Stomach smooth muscle (tissue), 2 donors: Measurements from ENCODE around the gene LRRC25.
"Not testable (repeated sequence)": the region's sequence is repeated elsewhere in the genome, so short reads cannot be mapped to it uniquely, and the experiment has no call there.

Experiments
- H3K27ac ChIP-seq: one replicate; pipeline ENCODE4 v1.7.0; 2013; ENCODE audit warnings: mild to moderate bottlenecking, low read length, inconsistent platforms
- H3K27me3 ChIP-seq, 2 donors: one replicate each; pipeline ENCODE4 v1.7.0; 2013; ENCODE audit warnings: low read length in 2 of 2; ENCODE audit not compliant: insufficient read depth in 2 of 2, control insufficient read depth in 1 of 2
- H3K36me3 ChIP-seq, 2 donors: one replicate each; pipeline ENCODE4 v1.7.0; 2013; ENCODE audit warnings: low read length in 2 of 2; ENCODE audit not compliant: control insufficient read depth in 2 of 2, insufficient read depth in 2 of 2
- H3K4me1 ChIP-seq: one replicate; pipeline ENCODE4 v1.7.0; 2013; ENCODE audit warnings: low read length; ENCODE audit not compliant: control insufficient read depth, insufficient read depth
- H3K4me3 ChIP-seq, 2 donors: one replicate each; pipeline ENCODE4 v1.7.0; 2013; ENCODE audit warnings: low read length in 2 of 2
- H3K9ac ChIP-seq, 2 donors: one replicate each; pipeline ENCODE4 v1.7.0; 2013; ENCODE audit warnings: low read length in 2 of 2, mild to moderate bottlenecking in 1 of 2
- H3K9me3 ChIP-seq, 2 donors: one replicate each; pipeline ENCODE4 v1.7.0; 2013; ENCODE audit warnings: low read length in 2 of 2; ENCODE audit not compliant: control insufficient read depth in 2 of 2
- donor health status: healthy.
- donor health status: Pancreatic carcinoma.

LRRC25 gene

DNA sequence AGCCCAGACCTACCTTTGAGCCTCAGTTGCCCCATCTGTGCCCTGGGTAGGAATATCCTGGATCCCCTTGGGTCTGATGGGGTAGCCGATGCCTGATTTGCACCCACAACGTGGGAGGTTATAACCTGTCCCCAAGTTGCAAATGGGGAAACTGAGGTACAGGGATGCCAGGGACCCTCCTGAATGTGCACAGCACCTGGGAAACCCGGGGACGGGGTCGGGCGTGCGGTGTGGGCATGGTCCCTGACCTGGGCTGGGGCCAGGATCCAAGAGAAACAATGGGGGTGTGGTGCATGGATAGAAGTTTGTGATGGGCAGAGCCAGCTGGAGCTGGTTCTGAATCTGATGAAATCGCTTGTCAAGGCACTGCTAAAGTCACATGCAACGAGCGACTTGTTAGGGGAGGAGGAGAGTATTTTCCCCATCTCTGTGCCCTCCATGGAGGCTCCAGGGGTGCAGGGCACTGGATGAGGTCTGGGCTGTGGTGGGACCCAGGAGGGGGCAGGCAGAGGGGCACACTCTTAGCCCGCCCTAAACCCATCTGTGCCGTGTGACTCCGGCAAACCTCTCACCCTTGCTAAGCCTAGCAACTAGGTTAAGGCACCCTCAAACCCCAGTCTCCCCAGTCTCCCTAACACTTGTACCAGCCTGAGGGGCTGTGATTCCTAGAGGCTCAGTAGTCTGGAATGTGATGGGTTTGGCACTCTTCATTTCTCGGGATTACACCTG is 10.7 kb downstream of the LRRC25 start:
- peaks cover 12 to 35% of the 10 kb centered on the region in 2 donors for H3K27me3 ChIP-seq
- peak overlapping the region in 1 of 2 donors; percentile 15 for H3K4me3 ChIP-seq
- no peaks in the 10 kb centered on the region for H3K9me3 ChIP-seq
- H3K36me3 ChIP-seq, result no peaks in the 10 kb centered on the region
- H3K4me1 ChIP-seq, result peaks cover 12% of the 10 kb centered on the region
- H3K9ac ChIP-seq, result no peak overlapping the region
- H3K27ac ChIP-seq, result no peak overlapping the region

DNA sequence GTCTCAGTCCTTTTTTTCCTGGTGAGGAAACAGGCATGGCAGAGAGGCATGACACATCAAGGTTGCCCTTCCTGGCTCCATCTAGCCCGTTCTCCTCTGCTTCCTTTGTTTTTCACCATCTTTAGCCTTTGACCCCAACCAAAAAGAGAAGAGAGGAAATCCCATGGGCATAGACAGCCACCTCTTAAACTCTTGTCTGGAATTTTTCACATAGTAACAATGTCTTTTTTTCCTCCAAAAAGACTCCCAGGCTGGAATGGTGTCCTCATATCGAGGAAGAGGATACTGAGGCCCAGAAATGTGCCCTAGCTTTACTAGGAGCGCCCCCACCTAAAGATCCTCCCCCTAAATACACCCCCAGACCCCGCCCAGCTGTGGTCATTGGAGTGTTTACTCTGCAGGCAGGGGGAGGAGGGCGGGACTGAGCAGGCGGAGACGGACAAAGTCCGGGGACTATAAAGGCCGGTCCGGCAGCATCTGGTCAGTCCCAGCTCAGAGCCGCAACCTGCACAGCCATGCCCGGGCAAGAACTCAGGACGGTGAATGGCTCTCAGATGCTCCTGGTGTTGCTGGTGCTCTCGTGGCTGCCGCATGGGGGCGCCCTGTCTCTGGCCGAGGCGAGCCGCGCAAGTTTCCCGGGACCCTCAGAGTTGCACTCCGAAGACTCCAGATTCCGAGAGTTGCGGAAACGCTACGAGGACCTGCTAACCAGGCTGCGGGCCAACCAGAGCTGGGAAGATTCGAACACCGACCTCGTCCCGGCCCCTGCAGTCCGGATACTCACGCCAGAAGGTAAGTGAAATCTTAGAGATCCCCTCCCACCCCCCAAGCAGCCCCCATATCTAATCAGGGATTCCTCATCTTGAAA is 11.5 kb downstream of the LRRC25 start, which contains the start of gene GDF15:
TSS of gene GDF15 (plus strand) at position 484 of the 868 bp plus-strand sequence. CDS start at position 516, 32 bp downstream.
- H3K4me1 ChIP-seq, result peaks cover 12% of the 10 kb centered on the region
- no peaks in the 10 kb centered on the region for H3K9me3 ChIP-seq
- peak within 1 kb of the TSS in 1 of 2 donors; percentile 15 for H3K4me3 ChIP-seq
- no peak within 1 kb of the TSS for H3K9ac ChIP-seq
- no peak within 1 kb of the TSS for H3K27ac ChIP-seq
- H3K27me3 ChIP-seq, result peaks cover 12 to 35% of the 10 kb centered on the region in 2 donors
- no peaks in the 10 kb centered on the region for H3K36me3 ChIP-seq

DNA sequence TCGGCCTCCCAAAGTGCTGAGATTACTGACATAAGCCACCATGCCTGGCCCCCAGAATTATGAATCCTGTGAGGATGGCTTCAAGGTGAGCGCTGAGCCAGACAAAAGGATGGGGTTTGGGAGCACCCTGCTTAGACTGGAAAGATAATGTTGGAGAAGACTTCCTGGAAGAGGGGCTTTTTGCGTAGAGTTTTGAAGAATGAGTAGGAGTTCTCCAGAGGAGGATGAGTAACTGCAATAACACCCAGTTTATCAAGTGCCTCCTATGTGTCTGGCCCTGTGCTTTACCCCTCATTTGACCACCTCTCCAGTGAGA is 12.1 kb downstream of the LRRC25 start:
- H3K9me3 ChIP-seq, result no peaks in the 10 kb centered on the region
- no peak overlapping the region for H3K9ac ChIP-seq
- no peaks in the 10 kb centered on the region for H3K36me3 ChIP-seq
- peaks cover 13 to 35% of the 10 kb centered on the region in 2 donors for H3K27me3 ChIP-seq
- H3K4me1 ChIP-seq, result peaks cover 15% of the 10 kb centered on the region
- no peak overlapping the region for H3K4me3 ChIP-seq
- no peak overlapping the region for H3K27ac ChIP-seq

DNA sequence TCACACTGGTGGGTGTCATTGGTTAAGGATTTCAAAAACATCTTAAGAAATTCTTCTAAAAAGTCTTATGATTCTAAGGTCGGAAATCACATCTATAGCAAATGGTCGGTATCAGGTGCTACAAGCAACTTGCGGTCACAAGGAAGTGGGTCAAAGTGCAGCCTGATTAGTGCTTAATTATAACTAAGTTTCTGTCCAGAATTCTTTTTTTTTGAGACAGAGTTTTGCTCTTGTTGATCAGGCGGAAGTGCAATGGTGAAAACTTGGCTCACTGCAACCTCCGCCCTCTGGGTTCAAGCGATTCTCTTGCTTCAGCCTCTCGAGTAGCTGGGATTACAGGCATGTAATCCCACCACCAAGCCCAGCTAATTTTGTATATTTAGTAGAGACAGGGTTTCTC is 12.6 kb downstream of the LRRC25 start:
- peaks cover 14 to 35% of the 10 kb centered on the region in 2 donors for H3K27me3 ChIP-seq
- H3K4me1 ChIP-seq, result peaks cover 17% of the 10 kb centered on the region
- no peak overlapping the region for H3K9ac ChIP-seq
- no peaks in the 10 kb centered on the region for H3K9me3 ChIP-seq
- no peak overlapping the region for H3K27ac ChIP-seq
- no peak overlapping the region for H3K4me3 ChIP-seq
- H3K36me3 ChIP-seq, result no peaks in the 10 kb centered on the region

DNA sequence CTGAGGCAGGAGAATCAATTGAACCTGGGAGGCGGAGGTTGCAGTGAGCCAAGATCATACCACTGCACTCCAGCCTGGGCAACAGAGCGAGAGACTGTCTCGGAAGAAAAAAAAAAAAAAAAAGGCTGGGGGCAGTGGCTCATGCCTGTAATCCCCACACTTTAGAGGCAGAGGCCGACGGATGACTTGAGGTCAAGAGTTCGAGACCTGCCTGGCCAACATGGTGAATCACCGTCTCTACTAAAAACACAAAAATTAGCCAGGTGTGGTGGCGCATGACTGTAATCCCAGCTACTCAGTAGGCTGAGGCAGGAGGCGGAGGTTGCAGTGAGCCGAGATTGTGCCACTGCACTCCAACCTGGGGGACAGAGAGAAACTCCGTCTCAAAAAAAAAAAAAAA is 13.8 kb downstream of the LRRC25 start:
- not testable (repeated sequence) for H3K36me3 ChIP-seq, H3K9ac ChIP-seq, H3K27ac ChIP-seq, H3K4me3 ChIP-seq, H3K9me3 ChIP-seq
- Histone ChIP-seq H3K27me3 (peaks cover 14 to 35% of the 10 kb centered on the region in 2 donors), H3K4me1 (peaks cover 16% of the 10 kb centered on the region)

DNA sequence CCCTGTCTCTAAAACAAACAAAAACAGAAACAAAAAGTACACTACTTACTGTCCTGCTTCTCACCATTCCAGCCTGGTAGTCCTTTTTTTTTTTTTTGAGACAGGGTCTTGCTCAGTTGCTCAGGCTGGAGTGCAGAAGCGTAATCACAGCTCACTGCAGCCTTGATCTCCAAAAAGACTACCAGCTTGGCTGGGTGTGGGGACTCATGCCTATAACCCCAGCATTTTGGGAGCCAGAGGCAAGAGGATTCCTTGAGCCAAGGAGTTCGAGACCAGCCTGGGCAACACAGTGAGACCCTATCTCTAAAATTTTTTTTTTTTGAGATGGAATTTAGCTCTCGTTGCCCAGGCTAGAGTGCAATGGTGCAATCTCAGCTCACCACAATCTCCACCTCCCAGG is 16.6 kb downstream of the LRRC25 start:
- no peak overlapping the region for H3K27ac ChIP-seq

DNA sequence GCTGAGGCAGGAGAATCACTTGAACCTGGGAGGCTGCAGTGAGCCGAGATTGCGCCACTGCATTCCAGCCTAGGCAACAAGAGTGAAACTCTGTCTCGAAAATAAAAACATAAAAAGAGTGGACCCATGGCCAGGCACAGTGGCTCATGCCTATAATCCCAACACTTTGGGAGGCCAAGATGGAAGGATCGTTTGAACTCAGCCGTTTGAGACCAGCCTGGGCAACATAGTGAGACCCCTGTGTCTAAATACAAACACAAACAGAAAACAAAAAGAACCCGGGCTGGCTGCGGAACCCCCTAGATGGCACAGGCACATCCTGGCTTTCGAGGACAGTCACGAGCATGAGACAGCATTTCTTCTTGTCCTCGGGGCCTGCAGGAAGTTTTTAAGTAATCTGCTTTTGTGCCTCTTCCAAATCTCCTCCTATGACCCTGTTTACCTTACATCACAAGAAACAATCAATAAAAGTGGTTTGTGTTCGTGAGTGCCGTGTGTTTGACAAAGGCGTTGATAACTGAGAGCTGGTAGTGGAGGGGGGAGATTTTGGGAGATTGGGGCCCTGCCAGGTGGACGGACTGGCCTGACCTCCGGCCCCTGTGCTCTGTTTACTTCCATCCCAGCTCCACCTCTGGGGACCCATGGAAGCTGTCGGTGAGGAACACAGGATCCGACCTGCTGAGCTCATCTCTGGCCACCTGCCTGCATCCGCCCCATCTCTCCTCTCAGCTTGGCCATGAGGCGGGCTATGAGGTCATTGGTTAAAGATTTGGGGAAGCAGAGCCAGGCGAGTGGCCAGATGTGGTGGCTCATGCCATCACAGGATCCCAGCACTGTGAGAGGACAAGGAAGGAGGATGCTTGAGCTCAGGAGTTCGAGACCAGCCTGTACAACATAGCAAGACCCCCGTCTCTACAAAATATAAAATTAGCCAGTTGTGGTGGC is 17.3 kb downstream of the LRRC25 start:
- Histone ChIP-seq H3K27ac (no peak overlapping the region), H3K4me1 (peaks cover 5% of the 10 kb centered on the region), H3K36me3 (no peaks in the 10 kb centered on the region), H3K9me3 (no peaks in the 10 kb centered on the region), H3K27me3 (peaks cover 8 to 16% of the 10 kb centered on the region in 2 donors), H3K4me3 (no peak overlapping the region), H3K9ac (no peak overlapping the region)

More for the DNA sequence above, 16.6 kb downstream of the LRRC25 start:
- Histone ChIP-seq H3K4me3 (no peak overlapping the region), H3K36me3 (no peaks in the 10 kb centered on the region), H3K27me3 (peaks cover 14 to 21% of the 10 kb centered on the region in 2 donors), H3K9ac (no peak overlapping the region), H3K4me1 (peaks cover 7% of the 10 kb centered on the region), H3K9me3 (no peaks in the 10 kb centered on the region)

DNA sequence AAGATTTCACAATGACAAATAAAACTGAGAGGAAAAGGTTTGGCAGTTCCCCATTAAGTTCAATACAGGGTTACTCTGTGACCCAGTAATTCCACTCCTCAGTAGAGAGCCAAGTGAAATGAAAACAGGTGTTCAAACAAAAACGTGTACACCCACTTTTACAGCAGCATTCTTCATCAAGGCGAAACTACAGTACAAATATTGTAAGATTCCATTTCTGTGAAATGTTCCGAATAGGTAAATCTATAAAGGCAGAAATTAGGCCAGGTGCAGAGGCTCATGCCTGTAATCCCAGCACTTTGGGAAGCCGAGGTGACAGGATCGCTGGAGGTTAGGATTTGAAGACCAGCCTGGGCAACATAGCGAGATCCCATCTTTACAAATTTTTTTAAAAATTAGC is 20.4 kb downstream of the LRRC25 start:
- no peak overlapping the region for H3K27ac ChIP-seq
- no peak overlapping the region for H3K4me3 ChIP-seq
- peaks cover 2% of the 10 kb centered on the region in 2 donors for H3K27me3 ChIP-seq
- H3K9me3 ChIP-seq, result no peaks in the 10 kb centered on the region
- H3K9ac ChIP-seq, result no peak overlapping the region
- H3K4me1 ChIP-seq, result peaks cover 19% of the 10 kb centered on the region
- H3K36me3 ChIP-seq, result no peaks in the 10 kb centered on the region

DNA sequence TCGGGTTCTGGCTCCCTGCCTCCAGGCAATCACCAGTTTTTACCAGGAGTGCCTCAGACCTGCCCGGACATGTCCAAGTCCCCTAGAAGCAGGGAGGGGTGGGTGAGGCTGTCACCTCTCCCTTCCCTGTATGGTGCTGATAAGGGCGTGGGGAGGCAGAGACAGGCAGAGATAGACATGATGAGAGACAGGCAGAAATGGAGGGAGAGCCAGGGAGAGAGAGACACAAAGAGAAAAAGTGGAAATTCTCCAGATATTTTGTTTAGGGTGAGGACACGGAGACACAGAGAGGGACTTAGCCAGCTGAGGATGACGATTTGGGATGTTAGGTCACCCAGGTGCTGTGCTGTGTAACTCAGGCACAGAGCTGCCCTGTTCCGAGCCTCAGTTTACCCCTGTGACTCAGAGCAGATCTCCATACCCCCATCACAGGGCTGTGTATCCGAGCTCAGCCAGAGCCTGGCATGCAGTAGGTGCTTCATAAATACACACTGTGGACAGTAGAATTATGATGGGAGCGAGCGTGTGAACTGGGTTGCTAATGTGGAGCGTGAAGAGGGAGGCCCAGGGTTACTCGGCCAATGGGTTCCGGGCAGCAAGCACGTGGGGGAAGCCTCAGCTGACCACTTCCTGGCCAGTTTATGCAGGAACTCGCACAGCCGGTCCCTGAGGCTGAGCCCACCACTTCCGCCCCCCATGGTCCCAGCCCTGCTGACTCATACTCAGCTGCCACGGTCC is 23.4 kb downstream of the LRRC25 start:
- H3K9ac ChIP-seq, result peak overlapping the region in 1 of 2 donors; percentile 8

More for the DNA sequence above, 23.4 kb downstream of the LRRC25 start:
- Histone ChIP-seq H3K27me3 (no peaks in the 10 kb centered on the region), H3K9me3 (no peaks in the 10 kb centered on the region), H3K27ac (peak overlapping the region; percentile 58), H3K36me3 (no peaks in the 10 kb centered on the region), H3K4me3 (no peak overlapping the region), H3K4me1 (peaks cover 14% of the 10 kb centered on the region)
